Hepatocyte (in vitro differentiated cells): ENCODE measurements around the gene SHANK1.

Source experiments
- CTCF ChIP-seq: fragments of 200-600 bp; sonication (generic); IDR thresholded peaks from 2 replicates; pipeline ENCODE4 v1.5.1; 2016; ENCODE audit warnings: antibody characterized with exemption, mild to moderate bottlenecking; ENCODE audit not compliant: poor library complexity
- EZH2 ChIP-seq: fragments of 200-600 bp; sonication (generic); IDR thresholded peaks from 2 replicates; pipeline ENCODE4 v1.6.1; 2016; ENCODE audit warnings: antibody characterized with exemption, mild to moderate bottlenecking, borderline replicate concordance

GRCh38 chr19:50743537-50743936 is 23.9 kb upstream of the SHANK1 start:
- no peak for TF ChIP-seq CTCF
- no peak for TF ChIP-seq EZH2
